ENCODE measurements around the gene CCDC70.

- no peak for TF ChIP-seq CTCF (IDR thresholded peaks at IDR 0.05; ENCODE audit: low read depth, low read length, poor library complexity, severe bottlenecking)
- TF ChIP-seq EZH2phosphoT487 (IDR thresholded peaks at IDR 0.05; ENCODE audit: borderline replicate concordance, low read length), result no peak
Observed at GRCh38 chr13:51814071-51814470, 47.7 kb upstream of the CCDC70 start.
